ENCODE results near the gene CTIF.

DNA sequence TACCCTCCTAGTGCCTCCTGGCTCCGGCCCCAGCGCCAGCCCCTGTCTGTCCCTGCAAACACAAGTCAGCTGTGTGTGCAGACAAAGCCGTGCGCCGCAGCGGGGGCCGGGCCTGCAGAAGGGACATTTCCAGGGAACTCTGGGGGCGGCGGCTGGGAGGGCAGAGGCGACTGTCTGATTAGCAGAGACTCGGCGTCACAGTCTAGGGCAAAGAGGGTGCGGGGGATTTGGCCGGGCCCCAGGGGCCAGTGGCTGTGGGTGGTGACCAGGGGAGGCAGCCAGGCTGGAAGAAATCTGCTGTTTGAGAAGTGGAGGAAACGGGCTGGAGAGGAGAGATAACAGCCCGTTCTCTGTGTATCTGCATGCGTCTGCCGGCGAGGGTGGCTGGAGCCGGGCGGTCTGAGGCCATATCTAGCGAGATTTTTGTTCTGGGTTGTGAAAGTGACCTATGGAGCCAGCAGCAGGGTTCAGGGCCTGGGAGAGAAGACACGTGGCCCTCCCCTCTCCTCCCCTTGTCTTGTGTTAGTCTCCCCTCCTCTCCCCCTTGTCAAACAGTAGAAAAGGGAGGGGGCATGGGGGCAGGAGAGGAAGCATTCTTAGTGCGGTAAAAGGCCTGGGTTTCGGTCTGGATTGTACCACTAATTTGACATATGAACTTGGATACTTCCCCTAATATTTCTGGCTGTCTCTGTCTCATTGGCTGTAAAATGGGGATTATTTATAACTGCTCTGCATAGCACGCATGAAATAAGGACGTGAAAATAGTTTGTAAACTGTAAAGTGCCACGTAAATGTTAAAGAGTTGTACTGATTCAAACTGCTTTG is 242.5 kb downstream of the CTIF start:
- peak in 1 of 4 donors; percentile 46 for TF ChIP-seq POLR2A (IDR thresholded peaks at IDR 0.05)
- TF ChIP-seq POLR2AphosphoS5 (IDR thresholded peaks at IDR 0.05) = peak; percentile 70 to 80
